Astrocyte of the spinal cord (primary cell): ENCODE results near the gene NAAA.

Source experiments
- DNase-seq: peaks from one replicate; pipeline ENCODE4 v3.0.0; 2011; ENCODE audit warnings: low read depth, low spot score
- H3K4me3 ChIP-seq: 2 replicates; pipeline ENCODE4 v1.5.1; 2011; ENCODE audit warnings: low read depth, mild to moderate bottlenecking, low read length, moderate library complexity
- CTCF ChIP-seq: IDR thresholded peaks from 2 replicates; pipeline ENCODE4 v1.5.1; 2012; ENCODE audit warnings: low read depth, mild to moderate bottlenecking, low read length, inconsistent platforms
- in situ Hi-C: cut with HindIII; loops from 2 replicates; pipeline ENCODE4 v1.10.0; 2017; ENCODE audit warnings: low sequenced_read_pairs

Gene NAAA

GRCh38 chr4:75940692-75941253 lies at the start of gene NAAA:
Gene NAAA, minus strand, starts transcription at chr4:75941013. Its CDS starts 64 bp downstream, at chr4:75940949.
- in situ Hi-C loops, result no loop called here
- peak; percentile 55 for DNase-seq
- peak within 1 kb of the TSS; percentile 72 for H3K4me3 ChIP-seq
- TF ChIP-seq CTCF, result no peak

- DNase-seq, result no peak
- in situ Hi-C loops, result no loop called here
- TF ChIP-seq CTCF, result no peak
- peak overlapping the region; percentile 98 for H3K4me3 ChIP-seq
Observed at GRCh38 chr4:75989846-75990528, 49.2 kb upstream of the NAAA start.

- in situ Hi-C loops, result no loop called here
Observed at GRCh38 chr4:75985116-75985515, 44.3 kb upstream of the NAAA start.

GRCh38 chr4:75980576-75980975 lies 39.8 kb upstream of the NAAA start:
- no peak for TF ChIP-seq CTCF
- in situ Hi-C loops, result no loop called here
- H3K4me3 ChIP-seq, result no peak overlapping the region
- DNase-seq, result no peak

More at GRCh38 chr4:75985116-75985515, 44.3 kb upstream of the NAAA start:
- H3K4me3 ChIP-seq, result no peak overlapping the region
- no peak for TF ChIP-seq CTCF
- peak; percentile 79 for DNase-seq

GRCh38 chr4:75976177-75976576 lies 35.4 kb upstream of the NAAA start:
- no peak overlapping the region for H3K4me3 ChIP-seq
- no peak for DNase-seq
- TF ChIP-seq CTCF, result no peak
- in situ Hi-C loops, result no loop called here

- no peak for TF ChIP-seq CTCF
- H3K4me3 ChIP-seq, result no peak overlapping the region
- DNase-seq, result no peak
- in situ Hi-C loops, result no loop called here
Observed at GRCh38 chr4:75973766-75974165, 33.0 kb upstream of the NAAA start.
